Duodenal mucosa (tissue), 2 donors: Measurements from ENCODE around the gene NR3C2.
A peak's percentile ranks its signal among the peaks of the same experiment; 100 is the strongest.

Source experiments
- H3K27ac ChIP-seq: one replicate; pipeline ENCODE4 v1.7.0; 2013; ENCODE audit warnings: low read depth, low read length
- H3K27me3 ChIP-seq, 2 donors: one replicate each; pipeline ENCODE4 v1.7.0; 2013; ENCODE audit warnings: low read length in 2 of 2, control low read depth in 1 of 2; ENCODE audit not compliant: insufficient read depth in 2 of 2, control insufficient read depth in 1 of 2
- H3K36me3 ChIP-seq, 2 donors: one replicate each; pipeline ENCODE4 v1.7.0; 2013; ENCODE audit warnings: low read length in 2 of 2, control low read depth in 1 of 2; ENCODE audit not compliant: insufficient read depth in 2 of 2, control insufficient read depth in 1 of 2
- H3K4me1 ChIP-seq, 2 donors: one replicate each; pipeline ENCODE4 v1.7.0; 2013; ENCODE audit warnings: low read length in 2 of 2, control low read depth in 1 of 2; ENCODE audit not compliant: insufficient read depth in 2 of 2, control insufficient read depth in 1 of 2
- H3K4me3 ChIP-seq, 2 donors: one replicate each; pipeline ENCODE4 v1.7.0; 2013; ENCODE audit warnings: low read length in 2 of 2, low read depth in 1 of 2
- H3K9ac ChIP-seq, 2 donors: one replicate each; pipeline ENCODE4 v1.7.0; 2013; ENCODE audit warnings: low read length in 2 of 2, low read depth in 1 of 2
- H3K9me3 ChIP-seq, 2 donors: one replicate each; pipeline ENCODE4 v1.7.0; 2013; ENCODE audit warnings: low read length in 2 of 2, control low read depth in 1 of 2; ENCODE audit not compliant: control insufficient read depth in 1 of 2

Gene NR3C2

DNA sequence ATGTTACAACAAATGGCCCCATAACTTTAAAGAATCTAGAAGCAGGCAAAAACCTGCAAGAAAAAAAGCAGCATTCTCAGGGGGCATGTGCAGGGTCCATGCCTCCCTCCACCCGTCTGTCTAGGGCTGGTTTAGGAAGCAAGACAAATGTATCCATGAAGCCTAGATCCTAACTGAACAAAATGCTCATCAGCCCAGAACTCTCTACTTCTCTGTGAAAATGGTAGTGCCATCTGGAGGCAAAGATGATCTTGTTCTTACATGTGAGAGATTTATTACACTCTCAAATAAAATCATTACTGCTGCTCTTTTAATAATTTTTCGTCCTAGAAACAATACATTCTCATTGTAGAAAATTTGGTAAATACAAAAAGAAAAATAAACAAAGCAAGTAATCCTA, 26.7 kb downstream of the NR3C2 start:
- Histone ChIP-seq H3K27ac (no peak overlapping the region), H3K27me3 (no peaks in the 10 kb centered on the region), H3K9me3 (no peaks in the 10 kb centered on the region), H3K9ac (no peak overlapping the region), H3K4me3 (no peak overlapping the region), H3K4me1 (peaks cover 0 to 14% of the 10 kb centered on the region in 2 donors), H3K36me3 (no peaks in the 10 kb centered on the region)

DNA sequence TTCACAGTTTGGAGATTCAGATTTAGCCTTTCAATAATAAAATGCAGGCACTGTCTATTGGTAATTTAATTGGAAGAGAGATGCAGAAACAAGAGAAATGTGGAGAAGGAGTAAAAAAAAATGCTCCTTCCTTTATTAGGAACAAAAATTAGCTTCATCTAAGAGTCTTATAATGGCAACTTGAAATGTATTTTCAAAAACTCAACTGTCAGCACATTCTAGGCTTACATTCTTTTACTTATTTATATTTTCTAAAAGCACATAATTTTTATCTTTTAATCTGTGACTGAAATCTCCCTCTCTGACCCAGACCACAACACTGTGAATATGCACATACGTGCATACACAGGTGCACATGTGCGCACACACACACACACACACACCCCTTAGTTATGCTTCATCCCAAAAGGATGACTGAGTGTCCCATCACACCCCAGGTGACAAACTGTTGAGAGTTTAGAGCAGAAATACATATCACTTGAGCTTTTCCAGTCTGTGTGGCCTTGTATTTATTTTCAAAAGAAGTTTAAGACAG, 29.7 kb downstream of the NR3C2 start:
- Histone ChIP-seq H3K36me3 (no peaks in the 10 kb centered on the region), H3K4me3 (no peak overlapping the region), H3K27ac (no peak overlapping the region), H3K4me1 (peaks cover 0 to 5% of the 10 kb centered on the region in 2 donors), H3K9ac (no peak overlapping the region), H3K27me3 (no peaks in the 10 kb centered on the region), H3K9me3 (no peaks in the 10 kb centered on the region)

- H3K9ac ChIP-seq: no peak overlapping the region
- H3K36me3 ChIP-seq: no peaks in the 10 kb centered on the region
- H3K27me3 ChIP-seq: no peaks in the 10 kb centered on the region
- no peak overlapping the region for H3K27ac ChIP-seq
- H3K4me1 ChIP-seq: peaks cover 5 to 11% of the 10 kb centered on the region in 2 donors
- H3K9me3 ChIP-seq: no peaks in the 10 kb centered on the region
- no peak overlapping the region for H3K4me3 ChIP-seq
These were observed 36.9 kb downstream of the NR3C2 start for GRCh38 chr4:148405161-148405893.

GRCh38 chr4:148398988-148399387, 43.2 kb downstream of the NR3C2 start:
- H3K36me3 ChIP-seq: no peaks in the 10 kb centered on the region
- H3K27ac ChIP-seq: no peak overlapping the region
- no peaks in the 10 kb centered on the region for H3K9me3 ChIP-seq
- H3K4me3 ChIP-seq: no peak overlapping the region
- no peaks in the 10 kb centered on the region for H3K27me3 ChIP-seq
- no peak overlapping the region for H3K9ac ChIP-seq
- peaks cover 5 to 16% of the 10 kb centered on the region in 2 donors for H3K4me1 ChIP-seq

GRCh38 chr4:148397771-148398170, 44.4 kb downstream of the NR3C2 start:
- Histone ChIP-seq H3K36me3 (no peaks in the 10 kb centered on the region), H3K27ac (no peak overlapping the region), H3K27me3 (no peaks in the 10 kb centered on the region)

GRCh38 chr4:148396986-148397673, 45.1 kb downstream of the NR3C2 start:
- H3K9me3 ChIP-seq: no peaks in the 10 kb centered on the region
- no peaks in the 10 kb centered on the region for H3K36me3 ChIP-seq
- H3K4me3 ChIP-seq: peak overlapping the region in 1 of 2 donors; percentile 20
- H3K27ac ChIP-seq: no peak overlapping the region
- no peaks in the 10 kb centered on the region for H3K27me3 ChIP-seq
- H3K4me1 ChIP-seq: peaks cover 5 to 16% of the 10 kb centered on the region in 2 donors
- no peak overlapping the region for H3K9ac ChIP-seq

More at GRCh38 chr4:148397771-148398170, 44.4 kb downstream of the NR3C2 start:
- Histone ChIP-seq H3K4me1 (peaks cover 5 to 16% of the 10 kb centered on the region in 2 donors), H3K9me3 (no peaks in the 10 kb centered on the region), H3K9ac (no peak overlapping the region), H3K4me3 (no peak overlapping the region)

GRCh38 chr4:148395771-148396170, 46.4 kb downstream of the NR3C2 start:
- Histone ChIP-seq H3K4me3 (no peak overlapping the region), H3K36me3 (no peaks in the 10 kb centered on the region), H3K9ac (no peak overlapping the region), H3K4me1 (peaks cover 5 to 16% of the 10 kb centered on the region in 2 donors), H3K9me3 (no peaks in the 10 kb centered on the region), H3K27ac (no peak overlapping the region), H3K27me3 (no peaks in the 10 kb centered on the region)

- no peaks in the 10 kb centered on the region for H3K9me3 ChIP-seq
- H3K36me3 ChIP-seq: no peaks in the 10 kb centered on the region
- no peaks in the 10 kb centered on the region for H3K4me1 ChIP-seq
- no peak overlapping the region for H3K4me3 ChIP-seq
- H3K27me3 ChIP-seq: no peaks in the 10 kb centered on the region
- no peak overlapping the region for H3K27ac ChIP-seq
- H3K9ac ChIP-seq: no peak overlapping the region
These were observed 51.2 kb downstream of the NR3C2 start for GRCh38 chr4:148391056-148391455.

DNA sequence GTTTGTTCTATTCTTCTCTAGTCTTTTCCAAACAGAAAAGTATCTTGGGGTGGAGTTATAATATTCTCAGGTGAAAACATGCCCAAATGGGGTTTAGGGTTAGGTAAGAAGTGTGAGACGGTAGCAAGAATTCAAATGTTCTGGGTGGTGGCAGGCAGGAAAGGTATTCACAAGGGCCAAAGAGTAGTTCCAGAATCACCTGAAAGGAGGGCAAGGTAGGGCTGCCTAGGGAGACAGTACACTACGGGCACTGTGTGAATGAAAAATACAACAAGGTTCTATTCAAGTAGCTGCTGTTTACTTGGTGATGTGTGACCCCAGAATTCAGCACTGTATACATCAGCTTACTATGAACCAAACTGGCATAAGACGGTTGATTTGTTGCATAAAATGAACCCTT, 51.9 kb downstream of the NR3C2 start:
- no peaks in the 10 kb centered on the region for H3K36me3 ChIP-seq
- H3K4me3 ChIP-seq: no peak overlapping the region
- H3K4me1 ChIP-seq: no peaks in the 10 kb centered on the region
- H3K9me3 ChIP-seq: no peaks in the 10 kb centered on the region
- H3K9ac ChIP-seq: no peak overlapping the region
- no peak overlapping the region for H3K27ac ChIP-seq
- H3K27me3 ChIP-seq: no peaks in the 10 kb centered on the region

DNA sequence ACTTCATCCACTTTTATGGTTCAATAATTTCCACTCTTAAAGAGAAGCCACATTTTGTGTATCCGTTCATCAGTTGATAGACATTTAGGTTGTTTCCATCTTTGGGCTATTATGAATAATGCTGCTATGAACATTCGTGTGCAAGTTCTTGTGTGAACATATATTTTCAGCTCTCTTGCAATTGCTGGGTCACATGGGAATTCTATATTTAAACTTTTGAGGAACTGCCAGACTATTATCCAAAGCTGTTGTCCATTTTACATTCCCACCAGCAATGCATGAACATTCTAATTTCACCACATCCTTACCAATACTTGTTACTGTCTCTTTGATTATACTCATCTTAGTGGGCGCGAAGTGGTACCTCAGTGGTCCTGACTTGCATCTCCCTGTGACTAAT, 61.9 kb downstream of the NR3C2 start:
- no peaks in the 10 kb centered on the region for H3K36me3 ChIP-seq
- H3K4me1 ChIP-seq: peaks cover 4 to 10% of the 10 kb centered on the region in 2 donors
- H3K9ac ChIP-seq: no peak overlapping the region
- no peaks in the 10 kb centered on the region for H3K9me3 ChIP-seq
- no peak overlapping the region for H3K4me3 ChIP-seq
- no peaks in the 10 kb centered on the region for H3K27me3 ChIP-seq
- no peak overlapping the region for H3K27ac ChIP-seq
